HG03066 (cell line): ENCODE results near the gene RMI1.
"Not testable (repeated sequence)": the region's sequence is repeated elsewhere in the genome, so short reads cannot be mapped to it uniquely, and the experiment has no call there.

Experiments
- ATAC-seq: cut with Tn5 transposase; IDR thresholded peaks from one replicate; pipeline ENCODE4 v1.9.1; 2021; ENCODE audit warnings: low read depth; ENCODE audit not compliant: unreplicated experiment

RMI1 gene

DNA sequence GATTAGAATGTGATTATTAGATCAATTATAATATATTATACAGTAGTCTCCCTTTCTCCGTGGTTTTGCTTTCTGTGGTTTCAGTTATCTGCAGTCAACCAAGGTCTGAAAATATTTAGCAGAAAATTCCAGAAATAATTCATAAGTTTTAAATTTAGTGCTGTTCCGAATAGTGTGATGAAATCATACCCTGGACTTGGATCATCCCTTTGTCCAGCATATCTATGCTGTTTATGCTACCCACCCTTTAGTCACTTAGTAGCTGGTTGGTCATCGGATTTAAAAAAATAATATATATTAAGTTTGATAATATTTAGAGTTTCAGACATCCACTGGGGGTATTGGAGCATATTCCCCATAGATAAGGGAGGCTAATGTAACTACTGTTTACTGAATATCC, 19.6 kb downstream of the RMI1 start:
- ATAC-seq, result no peak

- no peak for ATAC-seq
Measured at GRCh38 chr9:84001621-84002020, 21.0 kb downstream of the RMI1 start.

GRCh38 chr9:84002344-84002743, 21.7 kb downstream of the RMI1 start:
- ATAC-seq, result peak; percentile 86

DNA sequence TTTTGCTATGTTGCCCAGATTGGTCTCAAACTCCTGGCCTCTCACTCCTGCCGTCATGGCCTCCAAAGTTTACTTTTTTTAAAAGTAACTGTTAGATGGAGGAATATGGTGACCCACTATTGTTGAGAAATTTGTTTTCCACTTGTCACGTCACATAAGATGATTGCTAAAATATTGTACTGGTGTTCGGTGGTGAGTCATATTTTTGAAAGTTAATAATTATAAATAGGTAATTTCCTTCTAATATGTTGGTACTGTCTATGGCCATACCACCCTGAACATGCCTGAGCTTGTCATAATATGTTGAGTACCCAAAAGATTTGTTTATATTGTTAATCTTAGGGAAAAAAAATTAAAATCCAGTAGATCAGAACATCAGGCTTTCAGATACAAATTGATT, 22.6 kb downstream of the RMI1 start:
- ATAC-seq, result no peak

DNA sequence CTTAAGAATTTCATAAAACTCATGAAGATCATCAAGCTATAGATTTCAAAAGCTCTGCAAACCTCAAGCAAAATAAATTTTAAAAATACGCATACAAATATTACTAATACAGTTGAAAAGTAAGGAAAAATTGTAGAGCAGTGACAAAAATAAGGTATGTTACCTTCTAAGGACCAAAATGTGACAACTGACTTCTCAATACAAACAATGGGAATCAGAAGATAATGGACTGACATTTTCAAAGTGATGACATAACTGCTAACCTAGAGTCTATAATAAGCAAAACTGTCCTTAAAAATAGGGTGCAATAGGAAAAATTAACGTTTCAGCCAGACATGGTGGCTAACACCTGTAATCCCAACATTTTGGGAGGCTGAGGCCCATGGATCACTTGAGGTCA, 27.1 kb downstream of the RMI1 start:
- ATAC-seq, result no peak

- ATAC-seq, result no peak
Measured at GRCh38 chr9:84024041-84024575, 43.5 kb downstream of the RMI1 start.

DNA sequence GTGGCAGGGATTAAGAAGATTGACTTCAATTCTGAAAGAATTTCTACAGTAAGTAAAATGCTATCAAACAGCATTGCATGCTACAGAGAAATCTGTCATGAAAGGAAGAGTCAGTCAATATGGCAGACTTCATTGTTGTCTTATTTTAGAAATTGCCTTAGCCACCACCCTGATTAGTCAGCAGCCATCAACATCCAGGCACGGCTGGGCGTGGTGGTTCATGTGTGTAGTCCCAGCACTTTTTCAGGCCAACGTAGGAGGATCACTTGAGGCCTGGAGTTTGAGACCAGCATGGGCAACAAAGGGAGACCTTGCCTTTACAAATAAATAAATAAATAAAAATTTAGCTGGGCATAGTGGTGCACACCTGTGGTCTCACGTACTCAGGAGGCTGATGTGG, 46.6 kb downstream of the RMI1 start:
- ATAC-seq, result no peak

GRCh38 chr9:84031534-84031933, 50.9 kb downstream of the RMI1 start:
- no peak for ATAC-seq

DNA sequence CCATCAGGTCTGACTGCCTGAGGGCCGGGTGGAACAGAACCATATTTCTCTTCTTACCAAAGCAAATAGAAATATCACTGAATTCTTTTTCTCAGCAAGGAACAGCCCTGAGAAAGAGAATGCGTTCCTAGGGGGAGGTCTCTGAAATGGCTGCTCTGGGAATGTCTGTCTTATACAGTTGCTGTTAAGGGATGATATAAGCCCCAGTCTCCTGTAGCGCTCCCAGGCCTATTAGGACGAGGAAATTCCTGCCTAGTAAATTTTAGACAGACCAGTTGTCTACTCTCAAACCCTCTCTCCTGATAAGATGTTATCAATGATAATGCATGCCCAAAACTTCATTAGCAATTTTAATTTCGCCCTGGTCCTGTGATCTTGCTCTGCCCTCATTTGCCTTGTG, 61.3 kb downstream of the RMI1 start:
- not testable (repeated sequence) for ATAC-seq

DNA sequence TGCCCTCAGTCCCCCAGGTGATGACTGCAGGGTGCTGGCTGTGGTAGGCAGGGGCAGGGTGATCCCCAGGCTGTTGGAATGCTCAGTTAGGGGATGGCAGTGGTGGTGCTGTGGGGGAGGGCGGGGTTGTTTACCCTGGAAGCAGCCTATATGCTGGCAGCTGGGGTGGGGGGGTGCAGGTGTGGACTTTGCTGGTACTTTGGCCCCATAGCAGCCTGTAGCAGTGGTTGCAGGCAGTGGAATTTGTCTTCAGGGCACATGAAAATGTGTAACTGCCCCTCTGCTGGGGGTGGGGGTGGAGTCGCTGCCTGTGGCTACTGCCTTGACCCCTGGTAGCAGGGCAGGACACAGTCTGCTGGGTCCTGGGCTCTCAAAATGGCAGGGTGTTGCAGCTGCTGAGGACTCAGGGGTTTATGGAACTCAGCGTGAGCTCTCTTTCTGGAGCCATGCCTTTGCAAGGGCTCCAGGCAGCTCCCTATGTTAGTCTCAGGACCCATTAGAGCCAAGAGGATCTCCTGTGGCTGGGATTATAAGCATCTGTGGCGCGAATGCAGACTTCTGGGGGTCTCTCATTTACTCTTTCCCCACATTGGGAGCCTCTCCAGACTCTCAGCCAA, 65.0 kb downstream of the RMI1 start:
- ATAC-seq, result no peak
